Mesendoderm (in vitro differentiated cells): ENCODE results near the gene CDC42EP4.

Experiments
- DNase-seq: peaks from one replicate; pipeline ENCODE4 v3.0.0; 2013
- H2AK5ac ChIP-seq: 2 replicates; pipeline ENCODE4 v1.6.1; 2013; ENCODE audit warnings: low read length, inconsistent platforms
- H2BK120ac ChIP-seq: 2 replicates; pipeline ENCODE4 v1.6.1; 2013; ENCODE audit warnings: low read depth, mild to moderate bottlenecking, low read length, moderate library complexity, mixed read lengths
- H2BK15ac ChIP-seq: replicated peaks from 2 replicates; pipeline ENCODE4 v1.6.1; 2013; ENCODE audit warnings: low read depth, mild to moderate bottlenecking, moderate library complexity
- H2BK5ac ChIP-seq: 2 replicates; pipeline ENCODE4 v1.6.1; 2013; ENCODE audit warnings: low read length, inconsistent platforms
- H3K18ac ChIP-seq: 2 replicates; pipeline ENCODE4 v1.6.1; 2013; ENCODE audit warnings: mild to moderate bottlenecking, low read length, mixed read lengths
- H3K23ac ChIP-seq: one replicate; pipeline ENCODE4 v1.6.1; 2013; ENCODE audit warnings: low read length
- H3K27ac ChIP-seq: 2 replicates; pipeline ENCODE4 v1.5.1; 2013; ENCODE audit warnings: low read depth, mild to moderate bottlenecking, inconsistent platforms, low read length, moderate library complexity
- H3K27me3 ChIP-seq: 2 replicates; pipeline ENCODE4 v1.6.1; 2013; ENCODE audit warnings: low read length, control low read depth, mild to moderate bottlenecking, inconsistent platforms; ENCODE audit not compliant: insufficient read depth, poor library complexity
- H3K36me3 ChIP-seq: 2 replicates; pipeline ENCODE4 v1.6.1; 2013; ENCODE audit warnings: low read length, inconsistent platforms; ENCODE audit not compliant: control insufficient read depth, insufficient read depth
- H3K4ac ChIP-seq: one replicate; pipeline ENCODE4 v1.6.1; 2013; ENCODE audit warnings: low read depth, mild to moderate bottlenecking, low read length, moderate library complexity
- H3K4me1 ChIP-seq: 2 replicates; pipeline ENCODE4 v1.6.1; 2013; ENCODE audit warnings: low read depth, low read length, inconsistent platforms; ENCODE audit not compliant: control insufficient read depth
- H3K4me2 ChIP-seq: 2 replicates; pipeline ENCODE4 v1.6.1; 2013; ENCODE audit warnings: low read length
- H3K4me3 ChIP-seq: 2 replicates; pipeline ENCODE4 v1.5.1; 2013; ENCODE audit warnings: mild to moderate bottlenecking, low read length
- H3K56ac ChIP-seq: one replicate; pipeline ENCODE4 v1.6.1; 2013; ENCODE audit warnings: low read length
- H3K79me1 ChIP-seq: 2 replicates; pipeline ENCODE4 v1.6.1; 2013; ENCODE audit warnings: low read length, inconsistent platforms
- H3K79me2 ChIP-seq: 2 replicates; pipeline ENCODE4 v1.6.1; 2013; ENCODE audit warnings: mild to moderate bottlenecking, low read length; ENCODE audit not compliant: control insufficient read depth, insufficient read depth
- H3K9ac ChIP-seq: 2 replicates; pipeline ENCODE4 v1.6.1; 2013; ENCODE audit warnings: low read length, inconsistent platforms
- H4K5ac ChIP-seq: one replicate; pipeline ENCODE4 v1.6.1; 2013; ENCODE audit warnings: low read length
- H4K8ac ChIP-seq: one replicate; pipeline ENCODE4 v1.6.1; 2013; ENCODE audit warnings: low read depth, mild to moderate bottlenecking, control low read depth, low read length, moderate library complexity
- WGBS: extraction: QIAGEN DNeasy Blood & Tissue Kit; methylation state at CpG from one replicate; pipeline ENCODE4 v1.1.7; 2013; ENCODE audit warnings: low lambda C conversion rate, missing lambda C conversion rate; ENCODE audit not compliant: insufficient coverage; ENCODE audit errors: extremely low coverage; 5-methylcytosine and 5-hydroxymethylcytosine counted together

The CDC42EP4 gene

GRCh38 chr17:73357981-73358380 is 46.2 kb upstream of the CDC42EP4 start:
- Histone ChIP-seq H3K36me3 (no peaks in the 10 kb centered on the region), H3K23ac (no peak overlapping the region), H2BK120ac (no peak overlapping the region), H4K5ac (no peak overlapping the region), H3K4me3 (no peak overlapping the region), H3K4me1 (peaks cover 12% of the 10 kb centered on the region), H2AK5ac (no peak overlapping the region), H3K56ac (no peak overlapping the region), H2BK15ac (no peak overlapping the region), H3K79me1 (no peaks in the 10 kb centered on the region), H3K9ac (no peak overlapping the region), H3K4me2 (no peak overlapping the region), H3K79me2 (no peaks in the 10 kb centered on the region), H3K27ac (no peak overlapping the region), H2BK5ac (no peak overlapping the region), H3K18ac (no peak overlapping the region), H3K27me3 (no peaks in the 10 kb centered on the region), H4K8ac (no peak overlapping the region), H3K4ac (no peak overlapping the region)
- WGBS, result no CpG with 5 or more reads among the region's 19 CpGs
- DNase-seq, result no peak

- Histone ChIP-seq H4K8ac (no peak overlapping the region), H3K4me1 (peaks cover 12% of the 10 kb centered on the region), H2BK120ac (no peak overlapping the region), H3K27me3 (no peaks in the 10 kb centered on the region), H3K36me3 (no peaks in the 10 kb centered on the region), H3K56ac (no peak overlapping the region), H2BK15ac (no peak overlapping the region), H3K18ac (no peak overlapping the region), H3K79me2 (no peaks in the 10 kb centered on the region), H3K4ac (no peak overlapping the region), H3K9ac (no peak overlapping the region), H3K27ac (no peak overlapping the region), H3K79me1 (no peaks in the 10 kb centered on the region), H4K5ac (no peak overlapping the region), H3K4me3 (no peak overlapping the region), H2AK5ac (no peak overlapping the region), H3K4me2 (no peak overlapping the region), H3K23ac (no peak overlapping the region), H2BK5ac (no peak overlapping the region)
- WGBS, result no CpG with 5 or more reads among the region's 9 CpGs
- no peak for DNase-seq
These were observed 45.5 kb upstream of the CDC42EP4 start for GRCh38 chr17:73357318-73357717.

GRCh38 chr17:73356561-73357170 is 44.9 kb upstream of the CDC42EP4 start:
- no CpG with 5 or more reads among the region's 8 CpGs for WGBS
- no peak overlapping the region for H2AK5ac ChIP-seq
- H4K5ac ChIP-seq, result no peak overlapping the region
- no peak overlapping the region for H3K9ac ChIP-seq
- H3K18ac ChIP-seq, result no peak overlapping the region
- H3K4me1 ChIP-seq, result peaks cover 11% of the 10 kb centered on the region
- no peak overlapping the region for H2BK120ac ChIP-seq
- DNase-seq, result no peak
- H3K27ac ChIP-seq, result no peak overlapping the region
- H3K27me3 ChIP-seq, result no peaks in the 10 kb centered on the region
- no peak overlapping the region for H3K4me3 ChIP-seq
- no peak overlapping the region for H3K4ac ChIP-seq
- no peak overlapping the region for H2BK5ac ChIP-seq
- no peaks in the 10 kb centered on the region for H3K79me2 ChIP-seq
- H3K36me3 ChIP-seq, result no peaks in the 10 kb centered on the region
- no peaks in the 10 kb centered on the region for H3K79me1 ChIP-seq
- no peak overlapping the region for H3K4me2 ChIP-seq
- H2BK15ac ChIP-seq, result no peak overlapping the region
- no peak overlapping the region for H3K56ac ChIP-seq
- H3K23ac ChIP-seq, result no peak overlapping the region
- H4K8ac ChIP-seq, result no peak overlapping the region

- no peaks in the 10 kb centered on the region for H3K36me3 ChIP-seq
- no peak overlapping the region for H3K9ac ChIP-seq
- H3K4ac ChIP-seq, result no peak overlapping the region
- H3K79me2 ChIP-seq, result no peaks in the 10 kb centered on the region
- no peak overlapping the region for H3K4me2 ChIP-seq
- H3K23ac ChIP-seq, result no peak overlapping the region
- H3K4me1 ChIP-seq, result no peaks in the 10 kb centered on the region
- WGBS, result no CpG with 5 or more reads among the region's 21 CpGs
- no peak overlapping the region for H2BK15ac ChIP-seq
- no peak overlapping the region for H2BK5ac ChIP-seq
- H4K8ac ChIP-seq, result no peak overlapping the region
- H2BK120ac ChIP-seq, result no peak overlapping the region
- peak overlapping the region; percentile 69 for H2AK5ac ChIP-seq
- no peak overlapping the region for H3K18ac ChIP-seq
- H3K27me3 ChIP-seq, result no peaks in the 10 kb centered on the region
- DNase-seq, result no peak
- no peaks in the 10 kb centered on the region for H3K79me1 ChIP-seq
- H3K56ac ChIP-seq, result no peak overlapping the region
- H3K4me3 ChIP-seq, result no peak overlapping the region
- no peak overlapping the region for H4K5ac ChIP-seq
- H3K27ac ChIP-seq, result no peak overlapping the region
These were observed 42.9 kb upstream of the CDC42EP4 start for GRCh38 chr17:73354423-73355284.

GRCh38 chr17:73352261-73352660 is 40.5 kb upstream of the CDC42EP4 start:
- Histone ChIP-seq H3K4me3 (no peak overlapping the region), H4K5ac (no peak overlapping the region), H3K4me1 (no peaks in the 10 kb centered on the region), H2BK15ac (no peak overlapping the region), H3K4me2 (no peak overlapping the region), H3K79me1 (no peaks in the 10 kb centered on the region), H4K8ac (no peak overlapping the region), H2BK120ac (no peak overlapping the region), H3K18ac (no peak overlapping the region), H3K36me3 (no peaks in the 10 kb centered on the region), H3K79me2 (no peaks in the 10 kb centered on the region), H2BK5ac (peak overlapping the region; percentile 30), H3K23ac (no peak overlapping the region), H3K56ac (no peak overlapping the region), H3K4ac (no peak overlapping the region), H2AK5ac (no peak overlapping the region), H3K9ac (no peak overlapping the region), H3K27ac (no peak overlapping the region), H3K27me3 (no peaks in the 10 kb centered on the region)
- WGBS, result no CpG with 5 or more reads among the region's 13 CpGs
- no peak for DNase-seq
